ENCODE measurements around the gene SIGLEC9. TPM values are rescaled to one million over a fixed set of nuclear protein-coding genes. Genes with fewer than 3 reads are reported as not detected.

SIGLEC9 gene
- total RNA-seq, 1 donor from 2014 or later, result not detected

DNA sequence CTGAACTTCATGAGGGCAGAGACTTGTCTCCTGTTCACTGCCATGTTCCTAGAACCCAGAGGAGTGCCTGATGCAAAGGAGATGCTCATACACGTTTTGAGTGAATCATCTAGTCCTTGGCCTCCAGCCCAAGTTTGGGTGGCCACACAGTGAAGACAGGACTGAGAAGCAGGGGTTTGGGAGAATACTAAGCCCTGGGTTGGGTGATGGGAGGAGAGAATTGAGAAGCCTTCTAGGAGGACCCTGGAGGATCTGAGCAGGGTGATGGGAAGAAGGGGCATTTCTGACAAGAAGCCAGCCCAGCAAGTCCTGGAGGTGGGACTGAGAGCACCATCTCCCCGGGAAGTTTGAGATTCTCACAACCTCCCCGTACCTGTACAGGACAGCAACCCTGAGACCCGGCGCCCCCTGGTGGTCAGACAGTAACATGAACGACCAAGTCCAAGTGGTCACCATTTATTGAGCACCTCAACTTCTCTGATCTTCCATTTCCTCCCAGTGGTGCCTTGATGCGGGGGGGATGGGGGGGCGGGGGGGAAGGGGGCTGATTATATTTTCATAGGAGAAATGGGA, 27.5 kb upstream of the SIGLEC9 start:
- Mint-ChIP-seq H3K36me3 (peaks cover 4% of the 10 kb centered on the region), H3K4me3 (no peak overlapping the region), H3K9me3 (no peaks in the 10 kb centered on the region), H3K27me3 (no peaks in the 10 kb centered on the region), H3K27ac (no peak overlapping the region), H3K4me1 (ENCODE audit: unreplicated experiment) (peaks cover 8% of the 10 kb centered on the region)
- DNase-seq (ENCODE audit: extremely low spot score, unreplicated experiment), result no peak
- peak; percentile 75 for TF ChIP-seq CTCF (conservative IDR thresholded peaks at IDR 0.05)

GRCh38 chr19:51097796-51098195, 26.9 kb upstream of the SIGLEC9 start:
- Mint-ChIP-seq H3K4me3 (no peak overlapping the region), H3K9me3 (no peaks in the 10 kb centered on the region), H3K4me1 (ENCODE audit: unreplicated experiment) (peaks cover 8% of the 10 kb centered on the region), H3K27ac (no peak overlapping the region), H3K27me3 (no peaks in the 10 kb centered on the region), H3K36me3 (peaks cover 8% of the 10 kb centered on the region)
- DNase-seq (ENCODE audit: extremely low spot score, unreplicated experiment), result no peak
- no peak for TF ChIP-seq CTCF (conservative IDR thresholded peaks at IDR 0.05)

- Mint-ChIP-seq H3K27me3 (no peaks in the 10 kb centered on the region), H3K4me1 (ENCODE audit: unreplicated experiment) (peaks cover 4% of the 10 kb centered on the region), H3K9me3 (no peaks in the 10 kb centered on the region), H3K4me3 (no peak overlapping the region), H3K36me3 (peaks cover 9% of the 10 kb centered on the region), H3K27ac (no peak overlapping the region)
- TF ChIP-seq CTCF (conservative IDR thresholded peaks at IDR 0.05), result no peak
- DNase-seq (ENCODE audit: extremely low spot score, unreplicated experiment), result no peak
Observed at GRCh38 chr19:51098365-51099046, 26.2 kb upstream of the SIGLEC9 start.

DNA sequence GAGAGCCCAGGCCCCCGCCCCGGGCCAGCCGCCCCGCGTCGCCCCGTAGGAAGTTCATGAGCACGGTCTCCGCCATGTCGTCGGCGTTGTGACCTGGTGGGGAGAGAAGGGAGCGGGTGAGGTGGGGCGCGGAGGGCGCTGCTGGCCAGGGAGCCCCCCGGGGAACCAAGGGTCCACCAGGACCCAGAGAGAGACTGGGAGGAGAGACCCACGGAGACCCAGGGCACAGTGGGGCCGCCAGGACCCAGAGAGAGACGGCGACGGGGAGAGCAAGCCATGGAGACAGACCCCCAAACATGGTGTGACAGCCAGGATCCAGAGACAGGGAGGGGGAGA, 25.7 kb upstream of the SIGLEC9 start:
- peaks cover 4% of the 10 kb centered on the region for H3K4me1 Mint-ChIP-seq (ENCODE audit: unreplicated experiment)
- H3K4me3 Mint-ChIP-seq, result no peak overlapping the region
- H3K36me3 Mint-ChIP-seq, result peaks cover 9% of the 10 kb centered on the region
- no peak for TF ChIP-seq CTCF (conservative IDR thresholded peaks at IDR 0.05)
- no peak for DNase-seq (ENCODE audit: extremely low spot score, unreplicated experiment)
- no peaks in the 10 kb centered on the region for H3K27me3 Mint-ChIP-seq
- H3K27ac Mint-ChIP-seq, result no peak overlapping the region
- no peaks in the 10 kb centered on the region for H3K9me3 Mint-ChIP-seq

- Mint-ChIP-seq H3K36me3 (peaks cover 9% of the 10 kb centered on the region), H3K4me1 (ENCODE audit: unreplicated experiment) (peaks cover 4% of the 10 kb centered on the region), H3K9me3 (no peaks in the 10 kb centered on the region), H3K4me3 (no peak overlapping the region), H3K27ac (no peak overlapping the region), H3K27me3 (no peaks in the 10 kb centered on the region)
- no peak for TF ChIP-seq CTCF (conservative IDR thresholded peaks at IDR 0.05)
- DNase-seq (ENCODE audit: extremely low spot score, unreplicated experiment), result no peak
Observed at GRCh38 chr19:51100601-51101000, 24.1 kb upstream of the SIGLEC9 start.

Data from type B pancreatic cell (in vitro differentiated cells).